Measurements from ENCODE around the gene DNAJC1. TPM values are rescaled to one million over a fixed set of nuclear protein-coding genes. Genes with fewer than 3 reads are reported as not detected.

Gene DNAJC1
- total RNA-seq, 2 experiments from 2014 or later, result 21.4 to 22.4 TPM

- Mint-ChIP-seq H3K27ac (peak overlapping the region; percentile 76), H3K27me3 (ENCODE audit: low read depth) (peaks cover 17% of the 10 kb centered on the region), H3K4me3 (peak overlapping the region; percentile 87), H3K36me3 (ENCODE audit: low read depth) (peaks cover 4% of the 10 kb centered on the region), H3K9me3 (ENCODE audit: insufficient read depth) (peaks cover 11% of the 10 kb centered on the region), H3K4me1 (ENCODE audit: low read depth) (peaks cover 41% of the 10 kb centered on the region)
- POLR2A ChIA-PET, result interaction anchor here (0.9 to 2.4 kb wide), 5 partner anchors 226 to 985 kb away, joined by 3 to 17 read pairs (median 10); partner anchors contain the start of gene COMMD3
- CTCF ChIA-PET, result interaction anchor here (0.9 to 3.2 kb wide), 9 partner anchors 11 to 651 kb away, joined by 3 to 24 read pairs (median 3); partner anchors contain the start of gene COMMD3
- ATAC-seq, result no peak
- DNase-seq, result no peak
Observed at GRCh38 chr10:22003964-22004281, 393 bp upstream of the DNAJC1 start.

- CTCF ChIA-PET, result interaction anchor here (0.5 to 3.2 kb wide), 12 partner anchors 9 to 986 kb away, joined by 3 to 24 read pairs (median 3); partner anchors contain the start of gene COMMD3
Observed at GRCh38 chr10:22002591-22003176, 846 bp downstream of the DNAJC1 start.

GRCh38 chr10:21995557-21995956, 8.0 kb downstream of the DNAJC1 start:
- Mint-ChIP-seq H3K4me3 (no peak overlapping the region), H3K4me1 (ENCODE audit: low read depth) (peaks cover 7% of the 10 kb centered on the region), H3K27me3 (ENCODE audit: low read depth) (no peaks in the 10 kb centered on the region), H3K9me3 (ENCODE audit: insufficient read depth) (no peaks in the 10 kb centered on the region), H3K27ac (no peak overlapping the region), H3K36me3 (ENCODE audit: low read depth) (peaks cover 4% of the 10 kb centered on the region)
- CTCF ChIA-PET, result interaction anchor here (3.4 kb wide), 1 partner anchor 994 kb away, joined by 29 read pairs; no protein-coding TSS in a partner anchor
- POLR2A ChIA-PET, result interaction anchor here (0.5 kb wide), 1 partner anchor 808 kb away, joined by 4 read pairs; no protein-coding TSS in a partner anchor
- no peak for ATAC-seq
- no peak for DNase-seq

More at GRCh38 chr10:22002591-22003176, 846 bp downstream of the DNAJC1 start:
- peak; percentile 25 for ATAC-seq
- POLR2A ChIA-PET, result interaction anchor here (0.6 to 2.4 kb wide), 7 partner anchors 9 to 541 kb away, joined by 3 to 17 read pairs (median 6); partner anchors contain the start of gene COMMD3
- Mint-ChIP-seq H3K27me3 (ENCODE audit: low read depth) (peaks cover 13% of the 10 kb centered on the region), H3K9me3 (ENCODE audit: insufficient read depth) (peaks cover 11% of the 10 kb centered on the region), H3K36me3 (ENCODE audit: low read depth) (peaks cover 4% of the 10 kb centered on the region), H3K4me1 (ENCODE audit: low read depth) (peaks cover 41% of the 10 kb centered on the region), H3K27ac (peak overlapping the region; percentile 89), H3K4me3 (peak overlapping the region; percentile 87)
- DNase-seq, result no peak

GRCh38 chr10:21993360-21994001, 10.0 kb downstream of the DNAJC1 start:
- POLR2A ChIA-PET, result interaction anchor here (1.4 kb wide), 1 partner anchor 9 kb away, joined by 6 read pairs; no protein-coding TSS in a partner anchor
- Mint-ChIP-seq H3K4me3 (no peak overlapping the region), H3K4me1 (ENCODE audit: low read depth) (peaks cover 2% of the 10 kb centered on the region), H3K27me3 (ENCODE audit: low read depth) (no peaks in the 10 kb centered on the region), H3K9me3 (ENCODE audit: insufficient read depth) (no peaks in the 10 kb centered on the region), H3K36me3 (ENCODE audit: low read depth) (no peaks in the 10 kb centered on the region), H3K27ac (no peak overlapping the region)
- no peak for ATAC-seq
- CTCF ChIA-PET, result interaction anchor here (0.7 to 3.4 kb wide), 28 partner anchors 10 to 1165 kb away, joined by 3 to 29 read pairs (median 4); partner anchors contain the start of genes COMMD3 and DNAJC1
- no peak for DNase-seq

GRCh38 chr10:21991785-21992184, 11.7 kb downstream of the DNAJC1 start:
- Mint-ChIP-seq H3K27ac (no peak overlapping the region), H3K4me1 (ENCODE audit: low read depth) (peaks cover 2% of the 10 kb centered on the region), H3K27me3 (ENCODE audit: low read depth) (no peaks in the 10 kb centered on the region), H3K4me3 (no peak overlapping the region), H3K9me3 (ENCODE audit: insufficient read depth) (no peaks in the 10 kb centered on the region), H3K36me3 (ENCODE audit: low read depth) (no peaks in the 10 kb centered on the region)
- ATAC-seq, result no peak
- CTCF ChIA-PET, result interaction anchor here (0.7 to 1.6 kb wide), 8 partner anchors 12 to 998 kb away, joined by 3 to 6 read pairs (median 4); partner anchors contain the start of gene DNAJC1
- no peak for DNase-seq
- POLR2A ChIA-PET, result no interaction called here

- ChIA-PET CTCF (interaction anchor here (0.9 to 1.6 kb wide), 8 partner anchors 13 to 999 kb away, joined by 3 to 6 read pairs (median 4); partner anchors contain the start of gene DNAJC1), POLR2A (interaction anchor here (1.0 kb wide), 1 partner anchor 239 kb away, joined by 3 read pairs; no protein-coding TSS in a partner anchor)
- H3K4me1 Mint-ChIP-seq (ENCODE audit: low read depth), result peaks cover 2% of the 10 kb centered on the region
- H3K27ac Mint-ChIP-seq, result no peak overlapping the region
- no peak for ATAC-seq
- H3K4me3 Mint-ChIP-seq, result no peak overlapping the region
- H3K27me3 Mint-ChIP-seq (ENCODE audit: low read depth), result no peaks in the 10 kb centered on the region
- DNase-seq, result no peak
- peaks cover 4% of the 10 kb centered on the region for H3K36me3 Mint-ChIP-seq (ENCODE audit: low read depth)
- no peaks in the 10 kb centered on the region for H3K9me3 Mint-ChIP-seq (ENCODE audit: insufficient read depth)
Observed at GRCh38 chr10:21990449-21990848, 13.1 kb downstream of the DNAJC1 start.

- DNase-seq (peak; percentile 54), ATAC-seq (peak; percentile 71)
- peaks cover 4% of the 10 kb centered on the region for H3K36me3 Mint-ChIP-seq (ENCODE audit: low read depth)
- no peaks in the 10 kb centered on the region for H3K27me3 Mint-ChIP-seq (ENCODE audit: low read depth)
- H3K4me1 Mint-ChIP-seq (ENCODE audit: low read depth), result peaks cover 2% of the 10 kb centered on the region
- POLR2A ChIA-PET, result interaction anchor here (0.6 kb wide), 1 partner anchor 774 kb away, joined by 5 read pairs; no protein-coding TSS in a partner anchor
- H3K4me3 Mint-ChIP-seq, result no peak overlapping the region
- H3K9me3 Mint-ChIP-seq (ENCODE audit: insufficient read depth), result no peaks in the 10 kb centered on the region
- CTCF ChIA-PET, result interaction anchor here (0.6 to 1.9 kb wide), 4 partner anchors 11 to 494 kb away, joined by 3 to 8 read pairs (median 4); partner anchors contain the start of gene DNAJC1
- H3K27ac Mint-ChIP-seq, result no peak overlapping the region
Observed at GRCh38 chr10:21989453-21990154, 13.9 kb downstream of the DNAJC1 start.

GRCh38 chr10:21985541-21985940, 18.0 kb downstream of the DNAJC1 start:
- CTCF ChIA-PET, result interaction anchor here (1.2 kb wide), 1 partner anchor 12 kb away, joined by 3 read pairs; no protein-coding TSS in a partner anchor

GRCh38 chr10:21981118-21981517, 22.4 kb downstream of the DNAJC1 start:
- no peaks in the 10 kb centered on the region for H3K4me1 Mint-ChIP-seq (ENCODE audit: low read depth)
- no peaks in the 10 kb centered on the region for H3K9me3 Mint-ChIP-seq (ENCODE audit: insufficient read depth)
- no peak overlapping the region for H3K4me3 Mint-ChIP-seq
- ATAC-seq (no peak), DNase-seq (no peak)
- POLR2A ChIA-PET, result no interaction called here
- CTCF ChIA-PET, result no interaction called here
- H3K36me3 Mint-ChIP-seq (ENCODE audit: low read depth), result peaks cover 4% of the 10 kb centered on the region
- H3K27me3 Mint-ChIP-seq (ENCODE audit: low read depth), result no peaks in the 10 kb centered on the region
- no peak overlapping the region for H3K27ac Mint-ChIP-seq

More at GRCh38 chr10:21985541-21985940, 18.0 kb downstream of the DNAJC1 start:
- ATAC-seq (no peak), DNase-seq (no peak)
- Mint-ChIP-seq H3K36me3 (ENCODE audit: low read depth) (peaks cover 7% of the 10 kb centered on the region), H3K4me1 (ENCODE audit: low read depth) (peaks cover 2% of the 10 kb centered on the region), H3K27me3 (ENCODE audit: low read depth) (no peaks in the 10 kb centered on the region), H3K9me3 (ENCODE audit: insufficient read depth) (no peaks in the 10 kb centered on the region), H3K4me3 (no peak overlapping the region), H3K27ac (no peak overlapping the region)
- POLR2A ChIA-PET, result no interaction called here

GRCh38 chr10:21980691-21981090, 22.8 kb downstream of the DNAJC1 start:
- H3K4me1 Mint-ChIP-seq (ENCODE audit: low read depth), result no peaks in the 10 kb centered on the region
- ChIA-PET POLR2A (no interaction called here), CTCF (no interaction called here)
- ATAC-seq (no peak), DNase-seq (no peak)
- H3K27me3 Mint-ChIP-seq (ENCODE audit: low read depth), result no peaks in the 10 kb centered on the region
- H3K4me3 Mint-ChIP-seq, result no peak overlapping the region
- H3K27ac Mint-ChIP-seq, result no peak overlapping the region
- peaks cover 3% of the 10 kb centered on the region for H3K36me3 Mint-ChIP-seq (ENCODE audit: low read depth)
- H3K9me3 Mint-ChIP-seq (ENCODE audit: insufficient read depth), result no peaks in the 10 kb centered on the region

- Mint-ChIP-seq H3K4me1 (ENCODE audit: low read depth) (no peaks in the 10 kb centered on the region), H3K9me3 (ENCODE audit: insufficient read depth) (no peaks in the 10 kb centered on the region), H3K27me3 (ENCODE audit: low read depth) (no peaks in the 10 kb centered on the region), H3K4me3 (no peak overlapping the region), H3K36me3 (ENCODE audit: low read depth) (peaks cover 3% of the 10 kb centered on the region), H3K27ac (no peak overlapping the region)
- POLR2A ChIA-PET, result no interaction called here
- DNase-seq, result no peak
- CTCF ChIA-PET, result interaction anchor here (1.0 to 1.4 kb wide), 3 partner anchors 9 to 1010 kb away, joined by 3 to 4 read pairs (median 3); no protein-coding TSS in a partner anchor
- no peak for ATAC-seq
Observed at GRCh38 chr10:21978191-21978862, 25.2 kb downstream of the DNAJC1 start.

Data from activated CD8-positive, alpha-beta T cell treated with anti-CD3 and anti-CD28 coated beads, Interleukin-2, amount 10 ng/mL, durations not matched to agents 7 days and 5 days (primary cell).